Skin of body (tissue), 2 donors: ENCODE results near the gene TK1. TPM values are rescaled to one million over a fixed set of nuclear protein-coding genes. Genes with fewer than 3 reads are reported as not detected.
"Not testable (repeated sequence)": the region's sequence is repeated elsewhere in the genome, so short reads cannot be mapped to it uniquely, and the experiment has no call there.

Experiments
- DNase-seq: peaks from one replicate; lab custom pipeline; 2025; lab: John Stamatoyannopoulos, UW
- total RNA-seq: library from RNA; depleted of rRNA; stranded (reverse); fragments of >200 nt; gene quantifications from one replicate; pipeline ENCODE4 v1.2.3, GENCODE V29; 2014

Gene TK1
- total RNA-seq, 1 donor from 2014 or later = 22.8 TPM

DNA sequence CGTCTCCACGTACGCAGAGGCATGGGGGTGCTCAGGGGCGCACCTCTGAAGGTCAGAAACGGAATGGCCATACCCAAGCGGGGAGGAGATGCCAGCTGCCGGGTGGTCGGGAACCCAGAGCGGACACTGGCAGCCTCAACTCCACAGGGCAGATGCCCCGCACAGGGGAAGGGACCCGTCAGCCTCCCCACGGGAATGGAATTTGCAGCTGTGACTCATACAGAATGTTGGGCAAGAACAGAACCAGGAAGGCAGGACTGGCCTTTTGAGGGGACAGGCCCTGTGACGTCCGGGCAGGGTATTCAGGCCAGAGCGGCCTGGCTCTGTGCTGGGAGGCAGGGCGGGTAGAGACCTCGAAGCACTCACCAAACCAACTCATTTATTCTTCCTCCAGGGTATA lies 7.5 kb downstream of the TK1 start:
- DNase-seq = no peak

DNA sequence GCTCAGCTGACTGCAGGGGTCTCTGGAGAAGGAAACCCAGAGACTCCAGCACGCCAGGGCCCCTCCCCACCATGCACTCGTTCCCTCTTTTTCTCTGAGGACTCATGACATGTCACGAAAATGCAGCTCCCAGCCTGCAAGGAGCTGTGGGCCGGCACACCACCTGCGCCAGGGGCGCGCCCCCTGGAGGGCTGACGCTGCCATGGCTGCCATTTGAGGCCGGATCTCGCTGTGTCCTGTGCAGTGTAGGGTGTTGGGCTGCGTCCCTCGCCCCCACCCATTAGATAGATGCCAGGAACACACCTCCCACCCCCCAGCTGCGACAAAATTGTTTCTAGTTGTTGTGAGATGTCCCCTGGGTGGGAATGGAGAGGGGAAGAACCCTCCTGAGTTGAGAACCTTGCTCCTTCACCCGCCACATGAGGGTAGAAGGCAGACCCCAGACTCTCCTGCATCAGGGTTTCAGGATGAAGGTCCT lies 10.3 kb downstream of the TK1 start:
- no peak for DNase-seq

DNA sequence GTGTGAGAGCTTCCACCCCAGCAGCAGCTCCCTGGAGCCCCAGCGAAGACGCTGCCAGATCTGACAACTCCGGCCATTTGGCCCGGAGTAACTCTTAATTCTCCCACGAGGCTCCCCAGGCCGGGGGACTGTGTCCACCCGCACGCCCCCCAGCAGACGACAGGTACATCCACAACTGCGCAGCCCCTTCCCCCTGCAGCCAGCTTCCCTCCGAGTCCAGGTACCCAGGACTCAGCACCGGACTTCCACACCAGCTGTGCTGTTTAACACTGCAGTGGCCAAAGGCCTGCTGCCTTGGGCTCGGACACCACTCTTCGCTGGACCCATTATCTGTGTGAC lies 11.2 kb downstream of the TK1 start:
- DNase-seq = no peak

DNA sequence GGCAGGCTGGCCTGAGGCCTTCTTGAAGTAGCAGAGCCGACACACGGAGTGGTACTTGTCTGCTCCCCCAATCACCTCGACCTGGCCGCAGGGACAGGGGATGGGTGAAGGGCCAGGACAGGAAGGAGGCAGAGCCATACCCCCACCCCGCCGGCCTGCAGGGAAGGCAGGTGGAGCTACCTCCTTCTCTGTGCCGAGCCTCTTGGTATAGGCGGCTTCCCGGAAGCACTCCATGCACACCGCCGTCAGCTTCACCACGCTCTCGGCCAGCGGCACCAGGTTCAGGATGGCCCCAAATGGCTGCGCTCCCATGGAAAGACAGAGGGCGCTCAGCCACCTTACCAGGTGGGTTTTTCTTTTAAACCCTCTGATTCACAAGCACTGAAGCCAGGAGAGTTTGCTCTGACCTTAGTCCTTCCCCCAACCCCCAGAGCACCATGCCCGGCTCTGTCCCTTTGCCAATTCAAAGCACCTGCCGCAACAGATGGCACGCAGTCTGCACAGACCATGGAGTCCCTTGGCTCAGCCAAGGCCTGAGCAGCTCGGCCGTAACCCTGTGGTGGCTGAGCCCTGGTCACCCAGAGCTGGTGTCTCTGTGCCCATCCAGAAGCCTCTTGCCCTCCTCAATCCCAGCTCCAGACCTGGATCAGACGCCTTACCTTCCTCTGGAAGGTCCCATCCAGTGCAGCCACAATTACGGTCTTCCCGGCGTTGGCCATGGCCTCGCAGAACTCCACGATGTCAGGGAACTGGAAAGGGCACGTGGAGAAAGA lies 11.8 kb downstream of the TK1 start:
- DNase-seq = no peak

DNA sequence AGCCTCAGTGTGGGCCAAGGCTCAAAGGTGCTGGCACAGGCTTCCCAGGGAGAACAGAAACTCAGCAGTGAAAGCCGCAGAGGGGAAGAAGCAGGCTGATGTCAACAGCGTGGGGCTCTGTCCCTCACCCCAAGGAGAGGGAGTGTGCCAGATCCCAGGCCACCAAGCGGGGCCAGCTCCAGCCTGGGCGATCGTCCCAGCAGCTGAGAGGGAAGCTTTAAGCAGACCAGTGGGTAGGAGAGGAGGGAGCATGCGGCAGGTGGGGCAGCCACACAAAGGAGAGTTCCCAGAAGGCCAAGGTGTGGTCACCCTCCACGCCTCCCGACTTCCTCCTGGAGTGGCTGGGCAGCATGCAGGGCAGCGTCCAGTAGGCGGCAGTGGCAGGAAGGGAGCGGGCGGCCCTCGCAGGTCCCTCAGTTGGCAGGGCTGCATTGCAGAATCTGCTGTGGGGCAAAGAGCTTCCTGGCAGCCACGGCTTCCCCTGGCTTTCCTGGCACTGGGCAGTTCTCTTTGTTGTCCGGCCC lies 12.4 kb downstream of the TK1 start:
- DNase-seq = no peak

DNA sequence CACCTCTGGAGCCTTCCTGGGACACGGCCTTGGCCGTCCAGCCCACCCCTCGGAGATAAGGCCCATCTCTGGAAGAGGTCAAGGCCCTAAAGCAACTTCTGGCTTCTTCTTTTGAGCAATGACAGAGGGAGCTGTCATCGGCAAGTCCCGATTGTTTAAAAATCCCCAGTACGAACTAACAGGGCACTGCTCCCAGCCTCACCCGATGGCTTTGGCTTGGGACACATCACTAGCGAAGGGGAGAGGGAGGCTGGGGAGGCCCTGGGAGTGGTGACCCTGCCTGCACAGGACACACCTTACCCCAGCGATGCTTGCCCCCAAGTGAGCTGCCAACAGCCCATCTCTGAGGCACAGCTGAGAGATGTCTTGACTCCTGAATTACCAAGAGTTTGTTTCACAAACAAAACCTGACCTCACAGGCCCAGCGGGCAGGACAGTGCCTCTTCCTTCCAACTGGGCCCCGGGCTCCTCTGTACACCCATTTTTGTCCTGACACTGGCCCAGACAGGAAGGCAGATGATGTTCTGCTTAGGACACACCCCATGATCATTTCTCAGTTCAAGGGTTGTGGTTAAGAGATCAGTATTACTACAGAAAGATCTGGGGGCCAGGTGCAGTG lies 13.6 kb downstream of the TK1 start:
- DNase-seq = no peak

DNA sequence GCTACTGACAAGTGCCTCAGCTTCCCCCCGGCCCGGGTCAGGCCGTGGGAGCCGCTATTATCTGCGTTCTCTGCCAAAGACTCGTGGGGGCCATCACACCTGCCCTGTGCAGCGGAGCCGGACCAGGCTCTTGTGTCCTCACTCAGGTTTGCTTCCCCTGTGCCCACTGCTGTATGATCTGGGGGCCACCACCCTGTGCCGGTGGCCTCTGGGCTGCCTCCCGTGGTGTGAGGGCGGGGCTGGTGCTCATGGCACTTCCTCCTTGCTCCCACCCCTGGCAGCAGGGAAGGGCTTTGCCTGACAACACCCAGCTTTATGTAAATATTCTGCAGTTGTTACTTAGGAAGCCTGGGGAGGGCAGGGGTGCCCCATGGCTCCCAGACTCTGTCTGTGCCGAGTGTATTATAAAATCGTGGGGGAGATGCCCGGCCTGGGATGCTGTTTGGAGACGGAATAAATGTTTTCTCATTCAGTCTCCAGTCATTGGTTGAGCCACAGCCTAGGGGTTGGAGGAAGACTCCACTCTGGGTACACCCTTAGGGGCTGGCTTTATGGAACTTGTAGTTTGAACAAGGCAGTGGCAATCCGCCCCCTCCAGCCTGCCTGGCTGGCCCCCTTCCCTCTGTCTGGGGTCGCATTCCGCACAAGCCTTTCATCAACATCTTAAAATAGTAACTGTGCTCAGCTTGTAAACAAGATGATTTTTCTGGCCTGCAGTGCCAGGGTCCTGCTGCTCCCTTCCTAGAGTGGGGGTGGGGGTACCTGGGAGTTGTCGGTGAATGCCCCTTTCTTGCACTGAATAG lies 14.4 kb downstream of the TK1 start:
- DNase-seq = no peak

DNA sequence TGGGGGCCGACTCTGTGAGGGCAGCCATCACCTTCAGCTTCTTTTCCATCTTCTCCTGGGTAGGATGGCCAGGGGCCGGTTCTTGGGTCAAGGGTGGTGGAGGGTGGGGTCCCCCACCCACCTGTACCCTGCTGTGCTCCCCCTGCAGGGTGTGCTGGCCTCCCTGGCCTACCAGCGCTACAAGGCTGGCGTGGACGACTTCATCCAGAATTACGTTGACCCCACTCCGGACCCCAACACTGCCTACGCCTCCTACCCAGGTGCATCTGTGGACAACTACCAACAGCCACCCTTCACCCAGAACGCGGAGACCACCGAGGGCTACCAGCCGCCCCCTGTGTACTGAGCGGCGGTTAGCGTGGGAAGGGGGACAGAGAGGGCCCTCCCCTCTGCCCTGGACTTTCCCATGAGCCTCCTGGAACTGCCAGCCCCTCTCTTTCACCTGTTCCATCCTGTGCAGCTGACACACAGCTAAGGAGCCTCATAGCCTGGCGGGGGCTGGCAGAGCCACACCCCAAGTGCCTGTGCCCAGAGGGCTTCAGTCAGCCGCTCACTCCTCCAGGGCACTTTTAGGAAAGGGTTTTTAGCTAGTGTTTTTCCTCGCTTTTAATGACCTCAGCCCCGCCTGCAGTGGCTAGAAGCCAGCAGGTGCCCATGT lies 15.1 kb downstream of the TK1 start:
- not testable (repeated sequence) for DNase-seq

DNA sequence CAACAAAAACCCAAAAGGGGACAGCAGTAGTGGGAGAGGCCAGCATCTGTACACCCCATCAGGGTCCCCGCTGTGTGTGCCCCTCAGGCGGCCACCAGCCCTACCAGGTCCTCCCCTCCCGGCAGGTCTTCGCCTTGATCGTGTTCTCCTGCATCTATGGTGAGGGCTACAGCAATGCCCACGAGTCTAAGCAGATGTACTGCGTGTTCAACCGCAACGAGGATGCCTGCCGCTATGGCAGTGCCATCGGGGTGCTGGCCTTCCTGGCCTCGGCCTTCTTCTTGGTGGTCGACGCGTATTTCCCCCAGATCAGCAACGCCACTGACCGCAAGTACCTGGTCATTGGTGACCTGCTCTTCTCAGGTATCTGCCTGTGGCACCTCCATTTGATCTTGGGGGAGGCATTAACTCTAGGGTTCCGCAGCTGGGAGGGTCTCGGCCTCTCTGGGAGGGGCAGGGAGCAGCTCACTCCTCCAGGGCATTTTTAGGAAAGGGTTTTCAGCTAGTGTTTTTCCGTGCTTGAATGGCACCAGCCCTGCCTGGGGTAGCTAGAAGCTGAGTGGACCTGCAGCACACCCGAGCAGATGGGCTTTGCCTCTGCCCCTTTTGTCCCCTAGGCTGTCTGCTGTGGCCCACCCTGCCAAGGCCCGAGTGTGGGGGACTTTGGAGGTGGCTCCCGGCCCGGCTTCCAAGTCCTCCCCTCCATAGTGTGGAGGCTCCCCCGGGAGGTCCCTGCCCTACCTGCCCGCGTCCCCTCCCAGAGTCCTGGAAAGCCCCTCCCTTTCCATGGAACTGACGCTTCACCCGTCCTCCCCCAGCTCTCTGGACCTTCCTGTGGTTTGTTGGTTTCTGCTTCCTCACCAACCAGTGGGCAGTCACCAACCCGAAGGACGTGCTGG lies 15.9 kb downstream of the TK1 start:
- no peak for DNase-seq

DNA sequence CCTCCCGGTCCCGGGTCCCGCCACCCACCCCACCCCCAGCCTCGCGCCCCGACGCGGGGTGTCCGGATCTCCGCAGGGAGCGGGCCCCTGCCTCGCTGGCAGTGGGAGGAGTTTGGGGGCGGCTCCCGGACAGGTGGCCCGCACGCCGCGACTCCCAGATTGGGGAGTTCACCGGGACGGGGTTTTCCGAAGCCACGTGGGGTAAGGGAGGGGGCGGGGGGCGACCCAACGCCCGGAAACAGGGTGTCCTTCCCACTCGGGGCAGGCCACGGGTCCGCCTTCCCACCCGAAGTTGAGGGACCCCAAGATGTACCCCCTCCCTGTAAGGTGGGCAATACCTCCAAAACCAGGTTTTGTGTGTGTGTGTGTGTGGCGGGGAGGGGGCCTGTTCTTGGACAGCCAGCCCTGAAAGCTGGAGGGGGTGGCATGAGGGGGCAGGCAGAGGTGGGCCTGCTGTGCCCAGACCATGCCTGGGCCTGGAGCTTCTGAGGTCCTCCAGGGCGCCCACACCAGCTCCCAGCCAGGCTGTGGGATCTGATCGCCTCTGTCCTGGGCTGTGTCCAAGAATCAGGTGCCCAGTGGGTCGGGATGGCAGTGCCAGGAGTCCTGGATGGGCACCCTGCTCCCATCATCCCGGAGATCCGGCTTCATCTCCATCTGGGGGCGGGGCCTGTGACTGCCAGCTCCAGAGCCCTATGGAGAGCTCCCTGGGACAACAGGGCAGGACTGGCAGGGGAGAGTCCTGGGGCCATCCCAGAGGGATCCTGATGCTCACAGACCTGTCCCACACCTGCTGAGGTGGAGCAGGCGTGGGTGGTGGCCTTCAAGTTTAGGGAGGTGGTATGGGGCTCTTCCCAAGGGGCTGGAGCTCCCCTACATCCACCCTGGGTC lies 17.7 kb downstream of the TK1 start:
- no peak for DNase-seq

DNA sequence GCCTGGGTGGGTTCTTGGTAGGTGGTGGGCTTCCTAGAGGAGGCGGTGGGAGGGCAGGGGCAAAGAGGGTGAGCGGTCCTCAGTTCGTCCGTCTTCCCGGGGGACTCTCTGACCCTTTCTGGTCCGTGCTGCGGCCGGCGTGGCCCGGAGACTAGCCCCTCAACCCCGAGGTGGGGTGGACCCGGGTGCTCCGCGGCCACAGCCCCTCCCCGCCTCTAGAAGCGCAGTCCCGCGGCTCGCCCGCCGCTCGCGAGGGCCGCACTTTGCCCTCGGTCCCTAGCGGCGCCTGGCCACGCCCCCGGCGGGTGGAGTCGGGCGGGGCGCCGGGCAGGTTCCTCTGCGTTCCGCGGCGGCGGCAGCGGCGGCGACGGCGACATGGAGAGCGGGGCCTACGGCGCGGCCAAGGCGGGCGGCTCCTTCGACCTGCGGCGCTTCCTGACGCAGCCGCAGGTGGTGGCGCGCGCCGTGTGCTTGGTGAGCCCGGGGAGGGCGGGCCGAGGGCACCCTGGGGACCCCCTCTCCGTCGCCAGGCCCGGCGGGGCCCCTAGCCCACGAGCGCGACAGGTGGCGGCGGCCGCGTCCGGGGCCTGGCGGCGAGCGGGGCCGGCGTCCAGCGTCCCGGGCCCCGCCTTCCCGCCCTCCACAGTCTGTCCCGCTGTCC lies 18.5 kb downstream of the TK1 start, which contains the start of gene SYNGR2:
Gene SYNGR2, plus strand, starts transcription at position 340 of the 661 bp plus-strand sequence. Its CDS starts 36 bp downstream, at position 376.
- DNase-seq = no peak

DNA sequence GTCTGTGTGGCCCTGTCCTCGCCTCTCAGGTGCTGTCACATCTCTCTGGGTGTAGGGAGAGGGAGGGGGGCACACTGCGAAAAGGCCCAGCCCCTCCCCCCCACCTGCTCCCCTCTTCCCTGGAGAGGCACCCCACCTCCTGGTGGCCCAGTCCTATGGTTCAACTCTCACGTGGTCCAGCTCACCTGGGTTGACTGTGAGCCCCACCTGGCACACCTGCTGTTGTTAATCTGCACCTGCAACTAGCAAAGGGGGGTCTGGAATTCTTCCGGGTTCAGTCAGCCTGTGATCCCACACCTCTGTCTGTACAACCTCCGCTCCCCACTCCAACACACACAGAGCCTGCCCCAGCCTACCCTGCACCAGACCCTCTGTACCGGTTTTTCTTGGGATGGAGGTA lies 20.4 kb downstream of the TK1 start:
- no peak for DNase-seq

DNA sequence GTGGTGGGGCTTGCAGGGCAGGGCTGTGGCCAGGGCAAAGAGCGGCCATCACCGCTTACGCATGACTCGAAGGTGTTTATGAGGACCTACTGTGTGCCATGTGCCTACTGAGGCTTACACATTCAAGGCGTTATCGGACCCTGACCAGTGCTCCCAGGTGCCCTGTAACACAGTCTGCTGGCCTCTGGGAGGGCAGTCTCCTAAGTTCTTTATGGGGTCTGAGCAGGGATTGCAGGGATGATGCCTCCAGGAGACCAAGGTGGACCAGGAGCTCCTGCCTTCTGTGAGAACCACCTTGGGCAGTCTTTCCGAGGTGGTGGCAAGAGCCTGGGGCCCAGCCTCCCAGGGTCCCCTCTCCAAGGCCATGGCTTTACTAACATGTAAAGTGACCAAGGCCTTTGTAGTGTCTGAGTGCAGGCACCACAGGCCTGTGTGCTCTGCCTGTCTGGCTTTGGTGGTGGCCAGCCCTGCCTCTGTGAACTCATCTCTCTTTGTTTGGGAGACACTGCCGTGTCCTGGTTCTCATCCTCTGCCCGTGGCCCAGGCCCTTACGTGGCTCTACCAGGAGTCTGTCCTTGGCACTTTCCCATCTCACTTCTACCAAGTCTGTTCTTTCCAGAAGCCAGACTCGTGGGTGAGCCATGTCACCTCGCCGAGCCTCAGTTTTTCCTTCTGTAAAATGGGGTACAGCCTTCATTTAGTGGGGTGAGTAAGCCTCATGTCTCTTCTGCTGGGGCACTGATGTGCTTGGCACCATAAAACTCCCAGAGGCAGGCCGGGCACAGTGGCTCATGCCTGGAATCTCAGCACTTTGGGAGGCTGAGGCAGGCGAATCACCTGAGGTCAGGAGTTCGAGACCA lies 21.9 kb downstream of the TK1 start:
- no peak for DNase-seq

DNA sequence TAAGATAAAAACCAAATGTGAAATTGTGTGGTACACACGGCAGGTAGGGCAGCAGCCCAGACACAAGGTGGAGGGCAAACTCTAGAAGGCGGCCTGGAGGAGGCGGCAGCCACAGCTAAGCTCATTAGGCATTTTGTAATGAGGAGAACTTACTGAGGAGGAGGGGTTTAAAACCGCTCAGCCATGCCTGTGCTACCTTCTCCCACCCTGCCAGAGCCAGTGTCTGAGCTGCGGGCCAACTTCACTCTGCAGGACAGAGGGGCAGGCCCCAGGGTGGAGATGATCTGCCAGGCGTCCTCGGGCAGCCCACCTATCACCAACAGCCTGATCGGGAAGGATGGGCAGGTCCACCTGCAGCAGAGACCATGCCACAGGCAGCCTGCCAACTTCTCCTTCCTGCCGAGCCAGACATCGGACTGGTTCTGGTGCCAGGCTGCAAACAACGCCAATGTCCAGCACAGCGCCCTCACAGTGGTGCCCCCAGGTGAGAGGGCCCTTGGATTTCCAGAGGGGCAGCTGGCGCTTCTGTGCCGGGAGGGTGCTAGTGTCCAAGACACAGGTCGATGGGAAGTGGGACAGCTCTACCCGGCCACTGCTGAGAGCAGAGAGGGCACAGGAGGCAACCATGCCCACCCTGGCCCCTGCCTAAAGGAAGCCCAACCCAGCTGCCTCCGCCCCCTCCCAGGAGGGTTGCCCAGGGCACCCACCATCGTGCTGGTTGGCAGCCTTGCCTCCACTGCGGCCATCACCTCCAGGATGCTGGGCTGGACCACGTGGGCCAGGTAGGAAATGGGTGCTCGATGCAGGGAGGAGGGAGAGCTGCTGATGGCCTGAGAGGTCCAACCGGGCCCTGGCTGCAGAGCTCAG lies 22.7 kb downstream of the TK1 start:
- DNase-seq = no peak

DNA sequence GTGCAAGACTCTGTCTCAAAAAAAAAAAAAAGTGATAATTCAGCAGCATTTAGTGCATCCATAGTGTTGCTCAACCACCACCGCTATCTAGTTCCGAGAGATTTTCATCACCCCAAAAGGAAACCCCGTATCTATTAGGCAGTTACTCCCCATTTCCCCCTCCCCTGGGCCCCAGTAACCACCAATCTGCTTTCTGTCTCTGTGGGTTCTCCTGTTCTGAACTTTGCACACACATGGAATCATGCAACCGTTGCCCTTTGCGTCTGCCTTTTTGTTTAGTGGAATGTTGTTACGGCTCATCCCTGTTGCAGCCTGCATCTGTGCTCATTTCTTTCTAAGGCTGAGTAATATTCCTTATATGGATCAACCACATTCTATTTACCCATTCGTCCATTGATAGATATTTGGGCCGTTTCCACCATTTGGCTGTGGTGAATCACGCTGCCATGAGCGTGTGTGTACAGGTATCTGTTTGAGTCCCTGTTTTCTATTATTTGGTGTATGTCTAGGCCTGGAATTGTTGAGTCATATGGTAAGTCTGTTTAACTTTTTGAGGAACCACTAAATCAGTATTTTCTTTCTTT lies 27.2 kb downstream of the TK1 start:
- DNase-seq = no peak
